OCI-LY1 (cell line): ENCODE measurements around the gene ASIP.
"Not testable (repeated sequence)": the region's sequence is repeated elsewhere in the genome, so short reads cannot be mapped to it uniquely, and the experiment has no call there.

Source experiments
- CTCF ChIP-seq: fragments of 200-600 bp; sonication (generic), shearing (Covaris generic); IDR thresholded peaks from 2 replicates; pipeline ENCODE4 v1.5.1; 2017; ENCODE audit warnings: mild to moderate bottlenecking, antibody characterized with exemption, low read length, moderate library complexity, mixed read lengths
- EZH2 ChIP-seq: fragments of 200-600 bp; sonication (generic), shearing (Covaris generic); IDR thresholded peaks from 2 replicates; pipeline ENCODE4 v1.8.0; 2017; ENCODE audit warnings: borderline replicate concordance, mixed run types, mild to moderate bottlenecking, antibody characterized with exemption, low read length, moderate library complexity, mixed read lengths

DNA sequence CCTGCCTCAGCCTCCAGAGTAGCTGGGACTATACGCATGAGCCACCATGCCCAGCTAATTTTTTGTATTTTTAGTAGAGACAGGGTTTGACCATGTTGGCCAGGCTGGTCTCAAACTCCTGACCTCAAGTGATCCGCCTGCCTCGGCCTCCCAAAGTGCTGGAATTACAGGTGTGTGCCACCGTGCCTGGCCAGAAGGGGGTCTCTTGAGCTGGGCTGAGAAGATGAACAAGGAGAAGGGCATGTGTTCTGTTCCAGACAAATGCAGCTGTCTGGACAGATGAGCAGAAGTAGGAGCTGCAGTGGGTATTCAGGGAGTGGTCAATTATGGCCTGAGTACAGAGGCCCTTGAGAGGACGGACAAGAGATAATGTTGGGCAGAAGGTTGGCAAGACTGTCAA is 46.3 kb downstream of the ASIP start:
- not testable (repeated sequence) for TF ChIP-seq CTCF, EZH2
